Measurements from ENCODE around the gene RNU1-3.

GRCh38 chr1:16677552-16678431 lies 11.0 kb upstream of the RNU1-3 start:
- TF ChIP-seq MAX (IDR thresholded peaks at IDR 0.05), result peak; percentile 85
- no peak for TF ChIP-seq CTCF (IDR thresholded peaks at IDR 0.05 in 2 of 3, conservative IDR thresholded peaks at IDR 0.05 in 1 of 3; ENCODE audit: borderline replicate concordance in 1 of 3, insufficient read depth in 1 of 3, low read depth in 2 of 3, low read length in 2 of 3)
- TF ChIP-seq ATF3 (IDR thresholded peaks at IDR 0.05), result peak; percentile 100
- no peak for TF ChIP-seq ZFX (IDR thresholded peaks at IDR 0.05)
- no peak for TF ChIP-seq EZH2 (IDR thresholded peaks at IDR 0.05)
- TF ChIP-seq REST (IDR thresholded peaks at IDR 0.05; ENCODE audit: low read depth), result no peak
- TF ChIP-seq SIN3A (IDR thresholded peaks at IDR 0.05; ENCODE audit: low read depth), result no peak
- TF ChIP-seq EZH2phosphoT487 (IDR thresholded peaks at IDR 0.05; ENCODE audit: borderline replicate concordance), result no peak
- TF ChIP-seq POLR2AphosphoS5 (IDR thresholded peaks at IDR 0.05; ENCODE audit: low read depth, low read length), result no peak
- no peak for TF ChIP-seq RAD21 (IDR thresholded peaks at IDR 0.05; ENCODE audit: low read depth)
- no peak for TF ChIP-seq EGR1 (IDR thresholded peaks at IDR 0.05; ENCODE audit: low read depth)
- no peak for TF ChIP-seq SP1 (IDR thresholded peaks at IDR 0.05; ENCODE audit: low read depth)
- peak; percentile 38; the same call in 1 of the 2 replicates for TF ChIP-seq JUND (IDR thresholded peaks at IDR 0.05)

Measured in HCT116 (cell line).